Testis (tissue), 3 donors: ENCODE results near the gene MMP15. TPM values are rescaled to one million over a fixed set of nuclear protein-coding genes. Genes with fewer than 3 reads are reported as not detected.
A peak's percentile ranks its signal among the peaks of the same experiment; 100 is the strongest.

Experiments used
- DNase-seq: peaks from one replicate; pipeline ENCODE4 v3.0.0-alpha.2; 2019
- H3K27ac ChIP-seq, 2 donors: fragments of 200-600 bp; sonication (generic); one replicate each; pipeline ENCODE4 v1.5.1; 2019
- H3K27me3 ChIP-seq: fragments of 200-600 bp; sonication (generic); one replicate; pipeline ENCODE4 v1.5.1; 2019
- H3K36me3 ChIP-seq: fragments of 200-600 bp; sonication (generic); one replicate; pipeline ENCODE4 v1.5.1; 2017; ENCODE audit warnings: low read depth; ENCODE audit errors: missing control alignments
- H3K4me1 ChIP-seq: fragments of 200-600 bp; sonication (generic); one replicate; pipeline ENCODE4 v1.5.1; 2019
- H3K4me3 ChIP-seq, 2 donors: fragments of 200-600 bp; sonication (generic); one replicate each; pipeline ENCODE4 v1.5.1; 2017 to 2019
- H3K9me3 ChIP-seq: fragments of 200-600 bp; sonication (generic); one replicate; pipeline ENCODE4 v1.5.1; 2017
- POLR2A ChIP-seq: fragments of 450-650 bp; IDR thresholded peaks from one replicate; pipeline ENCODE4 v1.6.1; 2017; ENCODE audit warnings: antibody characterized with exemption, mild to moderate bottlenecking, moderate library complexity
- whole genome bisulfite sequencing, 2 donors: methylation state at CpG; one replicate each; pipeline ENCODE4 v1.1.5; 2018; 5-methylcytosine and 5-hydroxymethylcytosine counted together
- intact Hi-C: fragments of 100-400 bp; cut with DNase I; formaldehyde crosslinking; loops from one replicate; pipeline ENCODE4 v1.15.1; 2023; ENCODE audit warnings: low total_unique reads
- polyA plus RNA-seq: library from polyadenylated mRNA; stranded (reverse); fragments of 350-450 nt; fragmentation: Illumina TruSeq; extraction: RNeasy Lipid Tissue Mini Kit (QIAGEN cat#74804); gene quantifications from one replicate; pipeline ENCODE4 v1.2.3, GENCODE V29; 2014; ENCODE audit warnings: low read depth, low replicate concordance; ENCODE audit not compliant: insufficient read depth
- total RNA-seq, 2 donors: library from RNA; depleted of rRNA; stranded (reverse); fragments of >200 nt; gene quantifications; one replicate each; pipeline ENCODE4 v1.2.3, GENCODE V29; 2016
- TF ChIP-seq, protein P1 (sequence below), 3 experiments: fragments of 450-650 bp in 2 of 3; fragments of 200-600 bp in 1 of 3; sonication (generic) in 1 of 3; IDR thresholded peaks; one replicate each; pipeline ENCODE4 v1.5.1; 2016 to 2019; ENCODE audit warnings: antibody characterized with exemption in 3 of 3, mild to moderate bottlenecking in 2 of 3, moderate library complexity in 1 of 3

MMP15 gene
- total and polyA plus RNA-seq, 3 donors from 2014 or later: 80.6 to 300 (median 194) TPM

DNA sequence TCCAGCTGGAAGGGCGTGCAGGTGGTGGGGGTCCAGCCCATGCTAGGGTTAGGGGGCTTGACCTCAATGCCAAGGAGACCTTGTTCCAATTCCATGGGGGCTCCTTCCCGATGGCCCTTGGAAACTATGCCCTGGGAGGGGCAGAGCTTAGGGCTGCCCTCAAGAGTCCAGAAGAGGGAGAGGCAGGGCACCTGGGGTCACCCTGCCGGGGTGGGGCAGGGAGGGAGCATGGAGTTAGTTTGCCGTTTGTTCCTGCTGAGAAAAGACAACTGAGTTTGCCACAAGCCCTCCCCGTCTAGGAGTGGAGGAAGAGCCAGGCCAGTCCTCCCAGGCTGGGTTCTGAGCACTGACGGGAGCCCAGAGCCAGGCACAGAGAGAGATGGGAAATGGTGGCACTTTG, 21.4 kb downstream of the MMP15 start:
- no peak overlapping the region for H3K4me3 ChIP-seq
- H3K27me3 ChIP-seq: no peaks in the 10 kb centered on the region
- 63 to 68% methylated on average over 2 to 6 of the region's 6 CpGs for WGBS, 2 donors
- H3K36me3 ChIP-seq: no peaks in the 10 kb centered on the region
- TF ChIP-seq POLR2A: no peak
- TF ChIP-seq, protein P1, sequence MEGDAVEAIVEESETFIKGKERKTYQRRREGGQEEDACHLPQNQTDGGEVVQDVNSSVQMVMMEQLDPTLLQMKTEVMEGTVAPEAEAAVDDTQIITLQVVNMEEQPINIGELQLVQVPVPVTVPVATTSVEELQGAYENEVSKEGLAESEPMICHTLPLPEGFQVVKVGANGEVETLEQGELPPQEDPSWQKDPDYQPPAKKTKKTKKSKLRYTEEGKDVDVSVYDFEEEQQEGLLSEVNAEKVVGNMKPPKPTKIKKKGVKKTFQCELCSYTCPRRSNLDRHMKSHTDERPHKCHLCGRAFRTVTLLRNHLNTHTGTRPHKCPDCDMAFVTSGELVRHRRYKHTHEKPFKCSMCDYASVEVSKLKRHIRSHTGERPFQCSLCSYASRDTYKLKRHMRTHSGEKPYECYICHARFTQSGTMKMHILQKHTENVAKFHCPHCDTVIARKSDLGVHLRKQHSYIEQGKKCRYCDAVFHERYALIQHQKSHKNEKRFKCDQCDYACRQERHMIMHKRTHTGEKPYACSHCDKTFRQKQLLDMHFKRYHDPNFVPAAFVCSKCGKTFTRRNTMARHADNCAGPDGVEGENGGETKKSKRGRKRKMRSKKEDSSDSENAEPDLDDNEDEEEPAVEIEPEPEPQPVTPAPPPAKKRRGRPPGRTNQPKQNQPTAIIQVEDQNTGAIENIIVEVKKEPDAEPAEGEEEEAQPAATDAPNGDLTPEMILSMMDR (IDR thresholded peaks at IDR 0.05): no peak
- H3K9me3 ChIP-seq: no peaks in the 10 kb centered on the region
- no peak for DNase-seq
- H3K27ac ChIP-seq: peak overlapping the region in 1 of 2 donors; percentile 53
- intact Hi-C loops: no loop called here
- peaks cover 28% of the 10 kb centered on the region for H3K4me1 ChIP-seq

DNA sequence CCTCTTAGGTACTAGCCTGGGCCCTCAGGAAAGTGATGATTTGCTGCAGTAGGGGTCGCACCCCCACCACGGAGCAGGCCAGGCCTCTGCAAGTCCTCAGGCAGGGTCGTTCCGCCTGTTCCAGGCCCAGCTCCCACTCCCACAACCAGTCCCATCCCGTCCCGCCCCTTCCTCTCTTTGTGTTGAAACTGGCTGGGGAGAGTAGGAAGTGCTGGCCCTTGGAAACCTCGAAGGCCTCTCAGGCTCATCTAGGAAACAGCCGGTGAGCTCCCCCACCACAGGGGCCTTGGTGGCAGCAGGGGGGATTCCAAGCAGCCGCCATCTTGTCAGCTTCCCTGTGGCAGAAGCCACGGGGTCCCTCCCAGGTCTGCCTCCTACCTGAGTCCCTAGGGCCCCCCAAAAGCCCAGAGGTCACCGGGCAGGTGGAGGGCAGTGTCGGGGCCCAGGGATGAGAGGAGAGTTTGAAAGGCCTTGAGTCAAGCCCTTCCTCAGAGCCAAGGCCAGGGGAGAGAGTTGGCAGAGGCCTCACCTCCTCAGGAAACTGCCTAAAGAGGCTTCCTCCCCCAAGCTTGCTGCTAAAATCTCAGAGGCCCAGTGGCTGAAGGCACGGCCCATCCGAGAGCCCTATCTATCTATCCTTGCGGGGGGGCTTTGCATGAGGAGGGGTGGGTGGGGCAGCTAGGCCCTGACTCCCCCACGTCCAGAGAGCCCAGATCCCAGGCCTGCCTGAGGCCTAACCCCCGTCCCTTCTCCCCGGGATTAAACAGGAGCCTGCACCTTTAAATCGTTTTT, 22.2 kb downstream of the MMP15 start:
- intact Hi-C loops: no loop called here
- DNase-seq: no peak
- peak overlapping the region in 1 of 2 donors; percentile 53 for H3K27ac ChIP-seq
- H3K9me3 ChIP-seq: no peaks in the 10 kb centered on the region
- H3K4me1 ChIP-seq: peaks cover 28% of the 10 kb centered on the region
- H3K4me3 ChIP-seq: no peak overlapping the region
- WGBS, 2 donors: 48 to 57% methylated on average over 7 to 19 of the region's 19 CpGs
- H3K36me3 ChIP-seq: no peaks in the 10 kb centered on the region
- TF ChIP-seq, protein P1 (IDR thresholded peaks at IDR 0.05): no peak
- no peak for TF ChIP-seq POLR2A
- no peaks in the 10 kb centered on the region for H3K27me3 ChIP-seq

DNA sequence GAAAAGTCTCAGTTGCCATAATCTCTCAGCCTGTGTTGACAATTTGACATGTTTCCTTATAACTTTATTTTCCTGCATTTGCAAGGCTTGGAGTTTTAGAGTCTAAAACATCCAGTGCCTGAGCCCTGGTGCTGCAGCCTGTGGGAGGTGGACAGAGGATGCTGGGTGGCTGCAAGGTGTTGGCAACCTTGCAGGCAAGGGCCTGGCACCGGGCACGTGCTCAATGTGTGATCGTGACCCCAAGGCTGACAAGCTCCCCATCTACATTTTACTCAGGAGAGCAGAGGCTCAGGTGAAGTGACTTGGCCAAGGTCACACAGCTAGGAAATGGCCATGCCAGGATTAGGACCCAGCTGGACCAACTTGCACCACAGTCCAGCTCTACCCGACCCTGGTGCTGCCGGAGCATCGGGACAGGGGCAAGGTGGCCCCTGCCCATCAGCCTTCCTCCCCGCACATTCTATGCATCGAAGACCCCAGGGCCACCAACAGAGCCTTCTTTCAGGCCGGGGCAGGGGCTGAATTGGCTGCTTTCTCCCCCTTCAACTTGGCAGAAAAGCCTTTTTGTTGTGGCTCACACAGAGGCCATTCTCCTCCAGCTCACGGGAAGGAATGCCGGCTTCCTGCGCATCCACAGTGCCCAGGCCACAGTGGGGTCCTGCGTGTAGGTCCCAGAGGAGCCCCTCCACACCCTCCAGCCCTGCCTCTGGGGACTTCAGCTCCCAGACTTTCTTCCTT, 23.1 kb downstream of the MMP15 start:
- Histone ChIP-seq H3K27ac (no peak overlapping the region), H3K9me3 (no peaks in the 10 kb centered on the region), H3K4me3 (no peak overlapping the region), H3K4me1 (peaks cover 28% of the 10 kb centered on the region), H3K27me3 (no peaks in the 10 kb centered on the region), H3K36me3 (no peaks in the 10 kb centered on the region)
- TF ChIP-seq, protein P1 (IDR thresholded peaks at IDR 0.05): no peak
- TF ChIP-seq POLR2A: no peak
- intact Hi-C loops: no loop called here
- 83 to 95% methylated on average over 7 to 13 of the region's 13 CpGs for WGBS, 2 donors
- DNase-seq: no peak

DNA sequence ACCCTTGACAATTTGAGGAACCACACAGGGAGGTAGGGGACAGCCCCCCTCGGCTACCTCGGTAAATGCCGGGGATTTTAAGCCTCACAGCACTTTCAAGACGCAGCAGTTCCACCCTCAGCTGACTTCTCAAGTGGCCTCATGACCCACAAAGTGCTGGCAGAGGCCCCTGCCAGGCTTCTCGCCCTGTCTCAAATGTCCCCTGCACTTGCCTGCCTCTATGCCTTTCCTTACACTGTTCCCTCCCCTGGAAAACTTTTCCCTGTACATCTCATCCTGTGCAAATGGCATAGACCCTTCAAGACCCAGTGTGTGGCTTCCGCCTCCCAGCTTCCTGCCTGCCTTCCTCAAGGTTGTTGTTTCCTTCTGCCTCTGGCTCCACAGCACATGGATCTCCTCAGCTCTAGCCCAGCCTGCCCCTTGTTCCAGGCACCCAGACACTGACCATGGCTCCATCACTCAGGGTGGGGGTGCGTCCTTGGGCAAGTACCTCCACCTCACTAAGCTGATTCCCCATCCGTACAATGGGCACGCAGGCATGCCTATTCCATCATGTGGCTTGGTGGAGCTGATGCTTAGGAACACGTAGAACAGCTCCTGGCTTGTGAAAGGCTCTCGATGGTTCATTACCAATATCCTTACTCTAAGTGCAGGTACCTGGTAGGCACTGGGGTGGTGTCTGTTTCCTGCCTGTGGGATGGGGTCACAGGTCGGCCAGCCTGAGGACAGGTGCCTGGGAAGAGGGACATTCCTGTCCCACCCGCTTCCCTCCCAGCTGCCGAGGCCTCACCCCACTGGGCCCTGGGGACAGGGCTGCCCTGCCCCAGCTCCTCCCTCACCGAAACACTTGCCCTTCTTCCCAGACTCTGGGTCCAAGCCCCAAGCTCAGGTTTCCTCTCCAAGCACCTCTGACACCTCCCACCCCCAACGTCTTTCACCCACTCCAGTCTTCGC, 24.0 kb downstream of the MMP15 start:
- WGBS, 2 donors: 84 to 90% methylated on average over 13 to 17 of the region's 17 CpGs
- Histone ChIP-seq H3K27me3 (no peaks in the 10 kb centered on the region), H3K36me3 (no peaks in the 10 kb centered on the region), H3K27ac (no peak overlapping the region), H3K4me3 (no peak overlapping the region), H3K9me3 (no peaks in the 10 kb centered on the region), H3K4me1 (peaks cover 22% of the 10 kb centered on the region)
- TF ChIP-seq POLR2A: no peak
- DNase-seq: no peak
- intact Hi-C loops: no loop called here
